ENCODE results near the gene GJD3.

Gene GJD3

GRCh38 chr17:40354221-40355122 lies 10.1 kb downstream of the GJD3 start:
- DNase-seq (ENCODE audit: extremely low read depth, low read depth), result no peak
- TF ChIP-seq, protein P1, sequence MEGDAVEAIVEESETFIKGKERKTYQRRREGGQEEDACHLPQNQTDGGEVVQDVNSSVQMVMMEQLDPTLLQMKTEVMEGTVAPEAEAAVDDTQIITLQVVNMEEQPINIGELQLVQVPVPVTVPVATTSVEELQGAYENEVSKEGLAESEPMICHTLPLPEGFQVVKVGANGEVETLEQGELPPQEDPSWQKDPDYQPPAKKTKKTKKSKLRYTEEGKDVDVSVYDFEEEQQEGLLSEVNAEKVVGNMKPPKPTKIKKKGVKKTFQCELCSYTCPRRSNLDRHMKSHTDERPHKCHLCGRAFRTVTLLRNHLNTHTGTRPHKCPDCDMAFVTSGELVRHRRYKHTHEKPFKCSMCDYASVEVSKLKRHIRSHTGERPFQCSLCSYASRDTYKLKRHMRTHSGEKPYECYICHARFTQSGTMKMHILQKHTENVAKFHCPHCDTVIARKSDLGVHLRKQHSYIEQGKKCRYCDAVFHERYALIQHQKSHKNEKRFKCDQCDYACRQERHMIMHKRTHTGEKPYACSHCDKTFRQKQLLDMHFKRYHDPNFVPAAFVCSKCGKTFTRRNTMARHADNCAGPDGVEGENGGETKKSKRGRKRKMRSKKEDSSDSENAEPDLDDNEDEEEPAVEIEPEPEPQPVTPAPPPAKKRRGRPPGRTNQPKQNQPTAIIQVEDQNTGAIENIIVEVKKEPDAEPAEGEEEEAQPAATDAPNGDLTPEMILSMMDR (IDR thresholded peaks at IDR 0.05; ENCODE audit: low read depth, low read length), result no peak

DNA sequence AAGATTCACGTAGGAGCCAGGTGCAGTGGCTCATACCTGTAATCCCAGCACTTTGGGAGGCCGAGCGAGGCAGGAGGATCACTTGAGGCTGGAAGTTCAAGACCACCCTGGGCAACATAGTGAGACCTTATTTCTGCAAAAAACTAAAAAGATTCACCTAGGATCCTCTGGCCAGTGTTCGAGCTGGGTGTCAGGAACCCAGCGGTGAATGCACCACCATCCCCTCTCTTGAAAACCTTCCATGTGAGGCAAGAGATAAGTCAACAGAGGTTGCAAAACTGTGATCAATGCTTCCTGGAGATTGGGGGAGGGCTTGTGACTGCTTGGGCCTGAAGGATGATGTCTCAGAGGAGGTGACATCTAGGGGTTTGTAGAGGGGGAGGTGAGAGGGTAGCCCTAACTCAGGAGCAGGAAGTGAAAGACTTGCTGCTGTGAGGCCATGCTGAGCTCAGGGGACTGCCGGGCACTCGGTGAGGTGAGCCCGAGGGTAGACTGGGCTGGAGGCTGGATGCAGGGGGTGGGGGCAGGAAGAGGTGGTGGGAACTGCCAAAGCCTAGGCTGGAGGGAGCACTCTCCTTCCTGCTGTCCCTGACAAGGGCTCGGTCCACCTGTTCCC lies 11.7 kb downstream of the GJD3 start:
- TF ChIP-seq, protein P1 (IDR thresholded peaks at IDR 0.05; ENCODE audit: low read depth, low read length), result no peak
- no peak for DNase-seq (ENCODE audit: extremely low read depth, low read depth)

GRCh38 chr17:40352237-40352778 lies 12.2 kb downstream of the GJD3 start:
- TF ChIP-seq, protein P1 (IDR thresholded peaks at IDR 0.05; ENCODE audit: low read depth, low read length), result no peak
- DNase-seq (ENCODE audit: extremely low read depth, low read depth), result no peak

DNA sequence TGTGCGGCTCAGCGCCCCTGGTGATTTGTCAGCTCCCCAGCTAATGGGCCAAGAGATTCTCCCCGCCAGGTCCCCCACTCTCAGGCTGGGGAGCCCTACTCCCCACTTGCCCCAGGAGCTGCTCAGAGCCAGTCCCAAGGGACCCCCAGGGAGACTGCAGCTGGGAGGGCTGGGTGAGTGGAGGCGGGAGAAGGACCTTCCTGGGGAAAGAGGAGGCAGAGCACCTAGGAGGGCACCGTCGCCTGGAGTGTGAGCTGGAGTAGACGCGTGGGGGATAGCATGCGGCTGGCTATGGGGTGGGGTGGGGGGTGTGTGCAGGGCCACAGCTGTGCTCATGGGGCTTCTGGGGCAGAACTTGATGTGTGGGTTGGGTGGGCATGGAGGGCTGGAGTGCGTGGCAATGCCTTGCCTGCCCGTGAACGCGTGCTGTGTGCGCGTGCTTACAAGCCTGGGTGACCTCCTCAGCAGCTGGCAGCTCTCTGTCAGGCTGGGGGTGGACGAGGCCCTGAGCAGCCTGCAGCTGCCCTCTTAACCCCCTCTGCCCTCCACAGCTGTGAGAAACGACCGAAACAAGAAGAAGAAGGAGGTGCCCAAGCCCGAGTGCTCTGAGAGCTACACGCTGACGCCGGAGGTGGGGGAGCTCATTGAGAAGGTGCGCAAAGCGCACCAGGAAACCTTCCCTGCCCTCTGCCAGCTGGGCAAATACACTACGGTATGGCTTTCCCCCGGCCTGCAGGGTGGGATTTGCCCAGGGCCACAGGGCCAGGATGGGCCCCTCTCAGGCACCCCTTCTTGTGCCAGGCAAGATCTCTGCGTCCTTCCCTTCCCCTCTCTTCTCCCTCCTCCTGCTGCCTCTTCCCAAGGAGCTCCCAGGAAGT lies 12.9 kb downstream of the GJD3 start:
- TF ChIP-seq, protein P1 (IDR thresholded peaks at IDR 0.05; ENCODE audit: low read depth, low read length), result no peak
- DNase-seq (ENCODE audit: extremely low read depth, low read depth), result no peak

GRCh38 chr17:40350689-40351358 lies 13.7 kb downstream of the GJD3 start:
- TF ChIP-seq, protein P1 (IDR thresholded peaks at IDR 0.05; ENCODE audit: low read depth, low read length), result no peak
- no peak for DNase-seq (ENCODE audit: extremely low read depth, low read depth)

DNA sequence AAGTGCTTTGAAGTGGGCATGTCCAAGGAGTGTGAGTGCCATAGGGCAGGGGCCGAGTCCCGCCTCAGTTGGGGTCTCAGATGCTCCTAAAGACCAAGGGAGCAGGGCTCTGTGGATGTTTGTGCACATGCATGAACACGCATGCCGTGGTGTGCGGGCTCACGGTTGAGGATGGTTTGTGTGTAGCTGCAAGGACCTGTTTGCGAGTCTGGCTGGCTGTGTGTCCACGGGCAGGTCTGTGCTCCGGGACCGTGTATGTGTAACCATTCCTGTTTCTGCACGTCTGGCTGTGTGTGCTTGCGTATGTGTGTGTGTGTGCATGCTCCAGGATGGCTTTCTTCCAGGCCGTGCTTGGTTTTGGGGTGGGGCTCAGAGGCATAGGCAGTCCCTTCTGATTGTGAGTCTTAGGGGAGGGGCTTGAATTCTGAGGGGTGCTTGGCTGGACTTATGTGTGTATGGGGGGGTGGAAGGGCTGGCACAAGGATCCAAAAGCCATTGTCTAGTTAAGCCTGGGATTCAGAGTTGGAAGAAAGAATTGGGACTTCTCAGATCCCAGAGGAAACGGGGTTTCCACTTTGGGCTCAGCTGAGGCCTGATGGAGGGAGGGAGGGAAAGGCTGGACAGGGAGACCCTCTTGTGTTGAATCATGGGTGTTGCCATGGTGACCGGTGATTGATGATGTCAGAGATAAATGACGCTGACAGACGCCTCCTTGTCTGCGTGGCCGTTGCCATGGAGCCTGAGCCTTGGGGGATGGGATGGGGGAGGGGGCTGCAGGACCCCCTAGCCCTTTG lies 14.4 kb downstream of the GJD3 start:
- TF ChIP-seq, protein P1 (IDR thresholded peaks at IDR 0.05; ENCODE audit: low read depth, low read length), result no peak

More for the DNA sequence above, 14.4 kb downstream of the GJD3 start:
- DNase-seq (ENCODE audit: extremely low read depth, low read depth), result no peak
